ENCODE measurements around the gene FAS.
A peak's percentile ranks its signal among the peaks of the same experiment; 100 is the strongest.

Gene FAS

GRCh38 chr10:89047397-89047796, 56.8 kb downstream of the FAS start:
- no peak overlapping the region for H3K4me3 ChIP-seq
- no peak for DNase-seq (ENCODE audit: low spot score)
- no peak overlapping the region for H3K27ac ChIP-seq
- TF ChIP-seq, protein P1, sequence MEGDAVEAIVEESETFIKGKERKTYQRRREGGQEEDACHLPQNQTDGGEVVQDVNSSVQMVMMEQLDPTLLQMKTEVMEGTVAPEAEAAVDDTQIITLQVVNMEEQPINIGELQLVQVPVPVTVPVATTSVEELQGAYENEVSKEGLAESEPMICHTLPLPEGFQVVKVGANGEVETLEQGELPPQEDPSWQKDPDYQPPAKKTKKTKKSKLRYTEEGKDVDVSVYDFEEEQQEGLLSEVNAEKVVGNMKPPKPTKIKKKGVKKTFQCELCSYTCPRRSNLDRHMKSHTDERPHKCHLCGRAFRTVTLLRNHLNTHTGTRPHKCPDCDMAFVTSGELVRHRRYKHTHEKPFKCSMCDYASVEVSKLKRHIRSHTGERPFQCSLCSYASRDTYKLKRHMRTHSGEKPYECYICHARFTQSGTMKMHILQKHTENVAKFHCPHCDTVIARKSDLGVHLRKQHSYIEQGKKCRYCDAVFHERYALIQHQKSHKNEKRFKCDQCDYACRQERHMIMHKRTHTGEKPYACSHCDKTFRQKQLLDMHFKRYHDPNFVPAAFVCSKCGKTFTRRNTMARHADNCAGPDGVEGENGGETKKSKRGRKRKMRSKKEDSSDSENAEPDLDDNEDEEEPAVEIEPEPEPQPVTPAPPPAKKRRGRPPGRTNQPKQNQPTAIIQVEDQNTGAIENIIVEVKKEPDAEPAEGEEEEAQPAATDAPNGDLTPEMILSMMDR (IDR thresholded peaks at IDR 0.05), result no peak

GRCh38 chr10:89051593-89051992, 61.0 kb downstream of the FAS start:
- Histone ChIP-seq H3K27ac (no peak overlapping the region), H3K4me3 (no peak overlapping the region)
- no peak for DNase-seq (ENCODE audit: low spot score)
- TF ChIP-seq, protein P1 (IDR thresholded peaks at IDR 0.05), result no peak

- TF ChIP-seq, protein P1 (IDR thresholded peaks at IDR 0.05), result no peak
- H3K4me3 ChIP-seq, result no peak overlapping the region
- H3K27ac ChIP-seq, result no peak overlapping the region
- DNase-seq (ENCODE audit: low spot score), result no peak
Observed at GRCh38 chr10:89053555-89053954, 63.0 kb downstream of the FAS start.

- Histone ChIP-seq H3K27ac (no peak overlapping the region), H3K4me3 (no peak overlapping the region)
- TF ChIP-seq, protein P1 (IDR thresholded peaks at IDR 0.05), result no peak
- DNase-seq (ENCODE audit: low spot score), result no peak
Observed at GRCh38 chr10:89055159-89055558, 64.6 kb downstream of the FAS start.

GRCh38 chr10:89062861-89063260, 72.3 kb downstream of the FAS start:
- Histone ChIP-seq H3K4me3 (no peak overlapping the region), H3K27ac (no peak overlapping the region)
- DNase-seq (ENCODE audit: low spot score), result no peak
- TF ChIP-seq, protein P1 (IDR thresholded peaks at IDR 0.05), result no peak

GRCh38 chr10:89063465-89063864, 72.9 kb downstream of the FAS start:
- DNase-seq (ENCODE audit: low spot score), result no peak
- H3K4me3 ChIP-seq, result no peak overlapping the region
- H3K27ac ChIP-seq, result peak overlapping the region in 1 of 2 donors; percentile 25
- TF ChIP-seq, protein P1 (IDR thresholded peaks at IDR 0.05), result no peak

GRCh38 chr10:89064748-89065147, 74.2 kb downstream of the FAS start:
- Histone ChIP-seq H3K4me3 (no peak overlapping the region), H3K27ac (no peak overlapping the region)
- no peak for DNase-seq (ENCODE audit: low spot score)
- TF ChIP-seq, protein P1 (IDR thresholded peaks at IDR 0.05), result no peak

Data from coronary artery (tissue), 2 donors.